Kidney epithelial cell (primary cell): ENCODE results near the gene ITPKB. TPM values are rescaled to one million over a fixed set of nuclear protein-coding genes. Genes with fewer than 3 reads are reported as not detected.

Source experiments
- DNase-seq: peaks from one replicate; pipeline ENCODE4 v3.0.0-alpha.2; 2010; ENCODE audit warnings: low read depth
- H3K27me3 ChIP-seq: 2 replicates; pipeline ENCODE4 v1.6.0; 2011; ENCODE audit warnings: low read length; ENCODE audit not compliant: control insufficient read depth, insufficient read depth
- H3K36me3 ChIP-seq: 2 replicates; pipeline ENCODE4 v1.5.1; 2011; ENCODE audit warnings: low read length; ENCODE audit not compliant: control insufficient read depth, insufficient read depth
- H3K4me3 ChIP-seq: 2 replicates; pipeline ENCODE4 v1.5.1; 2011; ENCODE audit warnings: low read depth, mild to moderate bottlenecking, control low read depth, low read length
- total RNA-seq: library from RNA; depleted of rRNA; stranded (reverse); fragments of >200 nt; gene quantifications from 2 replicates; pipeline ENCODE4 v1.2.3, GENCODE V29; 2015
- TF ChIP-seq, protein P1 (sequence below): IDR thresholded peaks from 2 replicates; pipeline ENCODE4 v1.5.1; 2011; ENCODE audit warnings: mild to moderate bottlenecking, moderate library complexity, low read length, control low read depth, inconsistent platforms; ENCODE audit not compliant: insufficient read depth, poor library complexity, severe bottlenecking

Gene ITPKB
- total RNA-seq, 1 donor from 2014 or later: 11.7 TPM

DNA sequence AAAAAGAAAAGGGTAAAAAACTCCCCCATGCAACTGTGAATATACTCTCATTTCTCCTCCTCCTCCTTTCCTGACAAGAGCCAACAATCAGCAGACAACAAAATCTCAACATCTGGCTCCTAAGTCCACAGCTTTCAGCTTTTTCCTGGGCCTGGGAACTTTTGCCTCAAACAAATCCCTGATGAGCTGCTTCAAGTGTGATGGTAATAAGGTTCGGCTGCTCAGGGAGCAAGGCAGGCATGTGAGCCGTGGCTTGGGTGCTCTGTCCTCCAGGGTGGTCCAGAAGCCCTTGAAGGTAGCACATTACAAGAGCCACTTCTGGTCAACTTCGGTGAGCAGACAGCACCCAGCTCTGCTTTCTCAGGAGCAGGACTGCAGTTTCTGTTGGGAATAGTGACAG, 46.3 kb downstream of the ITPKB start:
- no peak for DNase-seq
- TF ChIP-seq, protein P1, sequence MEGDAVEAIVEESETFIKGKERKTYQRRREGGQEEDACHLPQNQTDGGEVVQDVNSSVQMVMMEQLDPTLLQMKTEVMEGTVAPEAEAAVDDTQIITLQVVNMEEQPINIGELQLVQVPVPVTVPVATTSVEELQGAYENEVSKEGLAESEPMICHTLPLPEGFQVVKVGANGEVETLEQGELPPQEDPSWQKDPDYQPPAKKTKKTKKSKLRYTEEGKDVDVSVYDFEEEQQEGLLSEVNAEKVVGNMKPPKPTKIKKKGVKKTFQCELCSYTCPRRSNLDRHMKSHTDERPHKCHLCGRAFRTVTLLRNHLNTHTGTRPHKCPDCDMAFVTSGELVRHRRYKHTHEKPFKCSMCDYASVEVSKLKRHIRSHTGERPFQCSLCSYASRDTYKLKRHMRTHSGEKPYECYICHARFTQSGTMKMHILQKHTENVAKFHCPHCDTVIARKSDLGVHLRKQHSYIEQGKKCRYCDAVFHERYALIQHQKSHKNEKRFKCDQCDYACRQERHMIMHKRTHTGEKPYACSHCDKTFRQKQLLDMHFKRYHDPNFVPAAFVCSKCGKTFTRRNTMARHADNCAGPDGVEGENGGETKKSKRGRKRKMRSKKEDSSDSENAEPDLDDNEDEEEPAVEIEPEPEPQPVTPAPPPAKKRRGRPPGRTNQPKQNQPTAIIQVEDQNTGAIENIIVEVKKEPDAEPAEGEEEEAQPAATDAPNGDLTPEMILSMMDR: no peak
- Histone ChIP-seq H3K36me3 (no peaks in the 10 kb centered on the region), H3K4me3 (no peak overlapping the region), H3K27me3 (no peaks in the 10 kb centered on the region)

DNA sequence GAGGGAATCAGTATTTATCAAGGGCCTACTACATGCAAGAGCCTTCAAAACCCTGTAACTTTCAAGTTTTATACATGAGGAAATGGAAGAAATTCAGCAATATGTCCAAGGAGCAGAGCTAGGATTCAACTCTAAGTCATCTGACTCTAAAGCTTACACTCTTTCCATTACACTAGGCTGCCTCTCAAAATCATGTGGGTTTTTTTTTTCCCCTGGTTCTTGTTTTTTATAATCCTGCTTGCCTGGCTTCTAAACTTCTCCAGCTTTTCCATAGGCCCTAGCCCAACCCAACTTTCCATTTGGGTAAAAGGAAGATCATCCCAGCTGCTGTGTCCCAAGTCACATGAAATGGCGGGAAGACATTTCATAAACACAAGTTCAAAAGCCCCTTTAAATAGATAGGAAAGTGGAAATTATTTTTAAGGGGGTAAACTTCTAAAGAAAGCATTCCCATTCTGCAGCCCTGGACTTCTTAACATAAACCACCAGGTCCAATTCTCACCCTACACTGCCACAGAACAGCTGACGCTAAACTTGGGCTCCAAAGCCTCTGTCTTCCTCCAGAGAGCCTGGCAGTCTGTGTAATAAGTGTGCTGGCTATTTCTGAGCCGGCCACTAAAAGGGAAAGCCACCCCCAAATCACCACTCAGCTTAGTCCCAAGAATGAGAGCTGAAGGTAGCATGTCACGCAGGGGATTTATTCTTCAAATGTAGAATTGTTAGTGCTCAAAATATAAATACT, 46.9 kb downstream of the ITPKB start:
- no peaks in the 10 kb centered on the region for H3K27me3 ChIP-seq
- H3K4me3 ChIP-seq: no peak overlapping the region
- DNase-seq: no peak
- TF ChIP-seq, protein P1: no peak
- no peaks in the 10 kb centered on the region for H3K36me3 ChIP-seq

DNA sequence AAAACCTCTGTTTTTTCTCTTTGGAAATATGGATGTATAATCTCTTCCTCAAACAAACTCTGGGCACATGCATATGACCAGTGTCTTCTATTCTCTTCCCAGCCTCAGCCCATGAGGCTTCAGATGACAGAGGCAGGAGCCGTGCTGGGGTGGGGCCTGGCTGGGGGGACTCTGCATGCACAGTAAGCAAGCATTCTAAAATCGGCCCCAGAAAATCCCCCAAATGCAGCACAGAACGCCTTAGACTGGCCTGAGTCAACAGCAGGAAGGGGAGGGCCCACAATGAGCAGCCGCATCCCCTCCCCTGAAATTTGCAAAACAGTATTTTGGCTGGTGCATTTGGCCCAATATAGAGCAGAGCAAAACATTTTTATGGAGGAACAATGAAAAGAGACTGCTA, 47.8 kb downstream of the ITPKB start:
- no peak for DNase-seq
- Histone ChIP-seq H3K36me3 (no peaks in the 10 kb centered on the region), H3K27me3 (no peaks in the 10 kb centered on the region), H3K4me3 (no peak overlapping the region)
- TF ChIP-seq, protein P1: no peak

DNA sequence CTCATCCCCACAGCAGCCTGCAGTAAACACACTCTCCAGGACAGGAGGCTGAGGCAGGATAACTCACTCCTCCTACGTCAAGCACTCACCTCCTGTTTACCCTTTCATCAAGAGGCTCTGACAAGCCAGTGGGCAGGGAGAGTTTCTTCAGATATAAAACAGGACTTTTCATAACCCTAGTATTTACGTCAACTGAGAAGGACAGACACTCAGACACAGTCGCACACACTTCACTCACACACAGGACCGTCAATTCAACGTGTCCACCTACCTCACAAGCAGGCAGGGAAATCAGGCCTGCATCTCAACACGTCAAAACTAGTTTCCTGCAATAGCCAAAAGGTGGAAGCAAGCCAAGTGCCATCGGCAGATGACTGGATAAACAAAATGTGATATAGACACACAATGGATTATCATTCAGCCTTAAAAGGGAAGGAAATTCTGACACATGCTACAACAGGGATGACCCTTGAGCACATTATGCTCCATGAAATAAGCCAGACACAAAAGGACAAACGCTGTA, 48.6 kb downstream of the ITPKB start:
- H3K36me3 ChIP-seq: no peaks in the 10 kb centered on the region
- TF ChIP-seq, protein P1: no peak
- no peak overlapping the region for H3K4me3 ChIP-seq
- H3K27me3 ChIP-seq: no peaks in the 10 kb centered on the region
- DNase-seq: no peak

DNA sequence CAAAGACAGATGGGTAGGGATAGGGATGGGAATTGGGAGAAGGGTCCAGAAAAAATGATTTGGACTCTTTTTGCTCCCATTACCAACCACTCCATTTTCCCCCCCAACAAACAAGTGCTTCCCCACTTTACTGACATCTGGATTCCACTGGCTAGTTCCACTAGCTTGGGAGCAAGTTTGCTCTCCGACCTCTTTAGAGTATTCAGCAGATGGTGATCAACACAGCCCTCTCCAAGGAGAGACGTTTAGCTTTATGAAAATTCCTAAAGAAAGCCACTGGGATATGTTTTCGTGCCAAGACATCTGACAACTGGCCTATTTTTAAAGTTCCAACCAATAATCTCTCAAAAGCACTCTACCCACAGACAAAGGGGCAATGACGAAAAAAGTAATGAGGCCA, 50.3 kb downstream of the ITPKB start:
- no peak overlapping the region for H3K4me3 ChIP-seq
- H3K36me3 ChIP-seq: no peaks in the 10 kb centered on the region

More for the DNA sequence above, 50.3 kb downstream of the ITPKB start:
- TF ChIP-seq, protein P1: no peak
- DNase-seq: no peak
- no peaks in the 10 kb centered on the region for H3K27me3 ChIP-seq
